ENCODE data around the gene TMEM134. TPM values are rescaled to one million over a fixed set of nuclear protein-coding genes. Genes with fewer than 3 reads are reported as not detected.
A peak's percentile ranks its signal among the peaks of the same experiment; 100 is the strongest.

Gene TMEM134
- total and polyA plus RNA-seq, 9 of the 15 experiments (the other 6 are each of a cell fraction or from before 2014, with no cell fraction given) = 0.63 to 48.4 (median 10.7) TPM

DNA sequence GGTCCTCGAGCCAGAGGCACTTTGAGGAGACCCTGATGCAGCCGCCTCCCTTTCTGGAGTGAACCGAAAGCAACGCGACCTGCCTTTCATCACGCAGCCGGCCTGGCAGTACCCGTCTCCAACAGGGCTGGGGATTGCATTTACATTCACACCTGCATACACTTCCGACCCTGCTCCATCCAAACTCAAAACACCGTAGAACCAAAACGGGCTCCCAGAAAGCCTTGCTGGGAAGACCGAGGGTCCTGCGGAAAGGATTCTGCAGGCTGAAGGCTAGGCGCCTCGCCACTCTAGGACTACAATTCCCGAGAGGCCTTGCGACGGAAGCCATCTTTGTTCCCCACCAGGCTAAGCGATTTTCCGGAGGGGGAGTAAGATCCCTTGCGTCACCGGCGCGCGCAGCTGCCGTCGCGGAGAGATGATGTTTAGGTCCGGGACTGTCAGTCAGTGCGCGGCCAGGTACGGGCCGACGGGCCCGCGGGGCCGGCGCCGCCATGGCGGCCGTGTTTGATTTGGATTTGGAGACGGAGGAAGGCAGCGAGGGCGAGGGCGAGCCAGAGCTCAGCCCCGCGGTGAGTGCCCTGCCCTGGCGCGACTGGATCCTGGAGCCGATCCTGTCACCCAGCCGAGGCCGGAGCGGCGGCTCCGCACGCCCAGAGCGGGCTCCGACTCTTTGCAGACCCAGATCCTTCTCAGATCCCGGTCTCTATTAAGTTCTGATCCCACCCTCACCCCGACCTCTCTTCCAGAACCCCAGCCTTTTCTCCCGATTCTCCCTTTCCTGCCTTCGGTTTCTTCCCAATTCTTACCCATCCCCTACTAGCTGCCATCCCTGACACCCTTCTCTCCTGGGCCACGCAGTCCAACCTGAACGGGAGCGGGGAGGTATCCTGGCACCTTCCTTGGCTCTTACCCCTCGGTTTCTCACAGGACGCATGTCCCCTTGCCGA lies 40.7 kb downstream of the TMEM134 start, which contains the start of gene RPS6KB2 (continued):
- TF ChIP-seq, protein P1, sequence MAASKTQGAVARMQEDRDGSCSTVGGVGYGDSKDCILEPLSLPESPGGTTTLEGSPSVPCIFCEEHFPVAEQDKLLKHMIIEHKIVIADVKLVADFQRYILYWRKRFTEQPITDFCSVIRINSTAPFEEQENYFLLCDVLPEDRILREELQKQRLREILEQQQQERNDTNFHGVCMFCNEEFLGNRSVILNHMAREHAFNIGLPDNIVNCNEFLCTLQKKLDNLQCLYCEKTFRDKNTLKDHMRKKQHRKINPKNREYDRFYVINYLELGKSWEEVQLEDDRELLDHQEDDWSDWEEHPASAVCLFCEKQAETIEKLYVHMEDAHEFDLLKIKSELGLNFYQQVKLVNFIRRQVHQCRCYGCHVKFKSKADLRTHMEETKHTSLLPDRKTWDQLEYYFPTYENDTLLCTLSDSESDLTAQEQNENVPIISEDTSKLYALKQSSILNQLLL (CRISPR knock-in tag; IDR thresholded peaks at IDR 0.05; ENCODE audit: borderline replicate concordance) = no peak
- TF ChIP-seq KLF13 (tag; IDR thresholded peaks at IDR 0.05; ENCODE audit: borderline replicate concordance, low read depth) (no peak; the same call in 1 of the 2 replicates), MYC (IDR thresholded peaks at IDR 0.05; ENCODE audit: low read depth, low read length) (peak; percentile 79), MYC (CRISPR knock-in tag; IDR thresholded peaks at IDR 0.05; ENCODE audit: borderline replicate concordance, low read depth) (no peak), ZSCAN32 (CRISPR knock-in tag; IDR thresholded peaks at IDR 0.05) (no peak), FOXK2 (conservative IDR thresholded peaks at IDR 0.05 in 1 of 2, IDR thresholded peaks at IDR 0.05 in 1 of 2; ENCODE audit: low read depth in 2 of 2) (peak; percentile 67 to 76; a peak in 3 of 4 replicates), ZNF77 (CRISPR knock-in tag; IDR thresholded peaks at IDR 0.05) (no peak), CBFB (CRISPR knock-in tag; IDR thresholded peaks at IDR 0.05) (peak; percentile 15; the same call in 1 of the 2 replicates), GMEB1 (CRISPR knock-in tag; IDR thresholded peaks at IDR 0.05) (peak; percentile 75), ZBTB7A (IDR thresholded peaks at IDR 0.05; ENCODE audit: borderline replicate concordance, control insufficient read depth, low read depth, low read length) (no peak; the same call in 1 of the 2 replicates), GTF2A2 (tag; IDR thresholded peaks at IDR 0.05) (no peak), ARID4B (CRISPR knock-in tag; IDR thresholded peaks at IDR 0.05) (peak; percentile 66; the same call in 1 of the 2 replicates), RBM25 (IDR thresholded peaks at IDR 0.05; ENCODE audit: low read depth, low read length, severe bottlenecking) (no peak), HMGN3 (IDR thresholded peaks at IDR 0.05; ENCODE audit: borderline replicate concordance, extremely low read depth, insufficient read length, low read depth, low read length) (peak; percentile 35), BRCA1 (IDR thresholded peaks at IDR 0.05) (no peak), BRCA1 (CRISPR knock-in tag; IDR thresholded peaks at IDR 0.05) (no peak), MYNN (IDR thresholded peaks at IDR 0.05) (no peak; the same call in 1 of the 2 replicates), MYNN (CRISPR knock-in tag; IDR thresholded peaks at IDR 0.05) (no peak), ZNF507 (tag; conservative IDR thresholded peaks at IDR 0.05) (no peak), NFRKB (IDR thresholded peaks at IDR 0.05; ENCODE audit: low read depth) (no peak), SETDB1 (IDR thresholded peaks at IDR 0.05; ENCODE audit: low read length) (no peak)

Data from K562 (cell line).